ENCODE results near the gene PNPLA2.
A peak's percentile ranks its signal among the peaks of the same experiment; 100 is the strongest.

Gene PNPLA2

DNA sequence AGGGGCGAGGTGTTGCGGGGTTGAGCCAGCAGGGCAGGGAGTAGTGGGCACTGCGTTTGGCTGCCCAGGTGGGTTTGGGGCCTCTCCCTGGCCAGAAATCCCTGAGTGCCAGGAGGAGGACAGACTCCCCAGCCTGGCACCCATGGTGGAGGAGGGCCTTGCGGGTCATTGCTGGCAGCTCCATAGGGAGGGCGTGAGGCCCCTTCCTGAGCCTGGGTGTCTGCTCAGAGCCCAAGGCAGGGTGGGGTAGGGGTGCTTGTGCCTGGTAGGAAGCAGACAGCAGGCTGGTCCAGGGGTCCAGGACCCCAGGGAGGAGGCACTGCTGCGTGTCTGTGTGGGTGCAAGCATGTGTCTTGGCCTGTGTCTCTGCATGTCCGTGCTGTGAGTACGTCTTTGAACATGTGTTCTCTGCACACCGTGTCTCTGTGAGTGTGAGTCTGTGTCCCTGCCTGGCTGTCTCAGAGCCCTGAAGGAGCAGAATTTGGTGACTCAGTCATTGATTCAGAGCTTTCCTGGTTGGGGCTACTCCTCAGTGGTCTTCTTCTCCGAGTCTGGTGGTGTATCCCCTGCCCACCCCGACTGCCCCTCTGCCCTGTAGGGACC lies 27.9 kb downstream of the PNPLA2 start:
- DNase-seq: no peak

DNA sequence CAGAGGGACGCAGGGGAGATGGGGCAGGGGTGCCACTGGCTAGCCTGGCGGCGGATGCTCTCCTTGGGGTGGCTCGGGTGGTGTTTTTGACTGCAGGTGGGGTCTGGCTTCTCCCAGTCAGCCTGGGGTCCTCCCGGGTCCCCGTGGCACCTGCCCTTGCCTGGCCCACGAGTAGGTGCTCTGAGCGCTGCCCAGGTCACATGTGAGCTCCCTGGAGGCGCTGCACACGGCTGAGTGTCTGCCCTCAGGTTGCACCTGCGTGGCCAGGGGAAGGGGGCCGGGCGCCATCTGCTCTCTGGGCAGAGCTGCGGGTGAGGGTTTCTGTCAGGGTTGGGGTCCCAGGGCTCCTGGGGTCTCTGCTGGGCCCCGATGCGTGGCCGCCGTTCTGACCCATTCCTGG lies 29.2 kb downstream of the PNPLA2 start:
- no peak for DNase-seq

DNA sequence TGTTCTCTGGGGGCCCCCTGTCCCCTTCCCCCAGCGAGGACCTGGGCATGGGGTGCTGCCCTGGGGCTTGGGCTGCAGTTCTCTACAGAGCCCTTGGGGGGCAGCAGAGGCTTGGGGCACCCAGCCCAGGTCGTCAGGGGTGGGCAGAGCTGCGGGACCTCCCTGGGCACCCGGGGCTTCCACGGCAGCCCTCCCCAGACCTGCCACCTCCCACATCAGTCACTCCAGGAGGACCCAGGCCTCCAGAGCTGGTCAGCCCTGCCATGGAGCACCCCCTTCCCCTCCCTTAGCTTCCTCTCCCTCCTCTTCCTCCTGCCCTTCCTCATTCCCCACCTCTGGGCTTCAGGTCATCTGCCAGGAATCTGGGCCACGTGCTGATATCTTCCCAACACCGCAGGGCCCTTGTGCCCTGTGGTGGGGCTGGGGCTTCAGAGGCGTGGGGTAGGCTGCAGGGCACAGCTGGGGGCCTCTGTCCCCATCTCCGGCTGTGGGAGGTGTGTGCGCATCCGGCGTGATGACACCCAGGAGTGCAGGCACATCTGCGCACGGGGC lies 29.7 kb downstream of the PNPLA2 start:
- DNase-seq: no peak

DNA sequence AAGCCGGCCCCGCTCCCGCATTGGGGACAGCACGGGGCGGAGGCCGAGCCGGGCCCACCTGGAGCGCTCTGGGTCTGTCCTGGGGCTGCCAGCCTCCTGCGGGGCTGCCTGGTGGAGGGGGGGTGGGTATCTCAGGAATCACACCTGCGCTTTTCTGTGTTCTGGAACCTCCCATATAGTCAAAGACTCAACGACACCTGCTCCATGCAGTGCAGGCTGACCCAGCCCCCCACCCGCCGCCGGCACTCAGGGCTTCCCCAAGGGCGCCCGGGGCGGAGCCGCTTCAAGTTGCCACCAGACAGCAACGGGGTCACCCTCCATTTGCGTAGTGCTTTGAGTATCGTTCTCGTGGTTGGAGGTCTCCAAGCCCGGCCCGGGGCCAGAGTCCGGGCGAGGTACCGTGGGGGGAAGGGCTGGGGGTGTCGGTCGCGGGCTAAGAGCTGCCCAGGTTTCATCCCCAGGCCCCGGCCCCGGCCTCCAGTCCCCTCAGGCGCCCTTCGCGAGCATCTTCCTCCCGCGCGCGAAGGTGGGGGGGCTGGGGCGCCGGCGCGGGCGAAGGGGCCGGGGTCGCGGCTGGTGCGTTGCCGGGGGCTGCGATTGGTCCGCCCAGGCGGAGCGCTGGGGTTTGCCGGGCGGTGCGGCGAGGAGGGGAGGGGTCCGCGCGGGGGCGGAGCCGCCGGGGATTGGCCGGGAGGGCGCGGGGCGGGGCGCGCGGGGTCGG lies 30.6 kb downstream of the PNPLA2 start:
- no peak for DNase-seq

DNA sequence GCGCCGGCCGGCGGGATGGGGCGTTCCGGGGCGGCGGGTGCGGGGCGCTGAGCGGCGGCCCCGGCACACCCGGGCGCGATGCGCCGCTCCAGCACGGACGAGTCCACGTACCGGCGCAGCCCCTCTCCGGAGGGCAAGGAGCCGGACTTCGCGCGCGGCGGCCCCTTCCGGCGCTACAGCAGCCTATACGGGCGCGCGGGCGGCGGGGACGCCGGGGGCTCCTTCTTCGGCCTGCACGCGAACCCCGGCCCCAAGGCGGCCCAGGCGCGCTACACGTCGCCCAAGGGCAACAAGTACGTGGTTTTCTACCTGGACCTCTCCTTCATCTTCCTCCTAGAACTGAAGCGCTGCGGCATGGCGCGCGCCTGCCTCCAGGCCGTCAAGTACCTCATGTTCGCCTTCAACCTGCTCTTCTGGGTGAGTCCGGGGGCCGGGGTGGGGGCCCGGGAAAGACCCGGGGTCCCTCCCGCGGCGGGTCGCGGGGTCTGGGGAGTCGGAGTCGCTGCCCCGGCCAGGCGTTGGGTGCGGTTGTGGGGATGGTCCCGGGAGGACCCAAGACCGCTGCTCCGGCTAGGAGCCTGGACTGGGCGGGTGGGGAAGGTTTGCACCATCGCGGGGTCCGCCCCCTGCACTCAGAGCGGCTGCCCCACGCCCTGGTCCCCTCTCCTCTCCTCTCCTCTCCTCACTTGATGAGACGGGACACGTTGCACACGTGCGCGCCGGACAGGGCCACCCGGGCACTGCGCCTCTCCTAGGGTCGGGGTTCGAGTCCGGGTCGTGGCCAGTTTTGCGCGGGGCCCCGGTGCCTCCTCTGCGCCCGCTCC lies 31.4 kb downstream of the PNPLA2 start:
- DNase-seq: no peak

DNA sequence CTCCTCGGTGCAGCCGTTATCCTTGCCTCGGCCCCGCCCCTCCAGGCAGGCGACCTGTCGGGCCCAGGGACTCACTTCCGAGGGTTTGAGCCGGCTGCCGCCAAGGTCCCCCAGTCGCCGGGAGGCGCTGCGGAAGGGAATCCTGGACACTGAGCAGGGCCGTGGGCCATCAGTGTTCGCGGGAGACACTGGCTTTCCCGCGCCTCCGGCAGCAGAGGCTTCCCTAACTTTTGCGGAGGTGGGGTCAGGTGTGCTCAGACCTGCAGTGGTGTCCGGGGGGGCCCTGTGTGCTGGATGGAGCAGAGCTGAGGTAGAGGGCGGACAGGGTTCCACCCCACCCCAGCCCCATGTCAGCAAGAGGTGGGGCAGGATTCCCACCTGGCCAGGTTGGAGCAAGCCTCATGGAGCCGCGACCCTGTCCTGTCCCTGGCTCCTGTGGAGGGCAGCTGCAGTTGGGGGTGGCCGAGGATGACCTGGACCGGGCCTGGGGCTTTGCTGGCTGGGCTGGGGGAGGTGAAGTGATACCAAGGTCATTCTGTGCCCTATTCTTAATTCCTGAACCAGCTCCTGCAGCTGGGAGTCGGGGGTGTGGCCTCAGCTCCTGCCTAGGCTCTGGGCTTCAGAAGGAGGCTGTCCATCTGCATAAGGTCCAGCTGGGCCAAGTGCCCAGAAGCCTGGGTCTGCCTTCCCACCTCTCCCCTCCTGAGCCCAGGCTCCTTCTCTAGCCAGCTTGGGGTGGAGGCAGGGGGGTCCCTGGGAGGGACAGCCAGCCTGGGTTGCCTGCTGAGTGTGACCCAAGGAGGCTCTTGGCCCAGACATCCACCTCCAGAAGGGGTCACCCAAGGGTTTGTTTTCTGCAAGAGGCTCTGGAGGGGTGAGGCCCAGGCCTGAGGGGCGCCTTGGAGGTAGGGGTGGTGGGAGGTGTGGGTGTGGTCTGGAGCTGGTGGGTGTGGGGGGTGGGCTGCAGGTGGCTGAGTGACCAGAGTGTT lies 32.4 kb downstream of the PNPLA2 start:
- DNase-seq: no peak

DNA sequence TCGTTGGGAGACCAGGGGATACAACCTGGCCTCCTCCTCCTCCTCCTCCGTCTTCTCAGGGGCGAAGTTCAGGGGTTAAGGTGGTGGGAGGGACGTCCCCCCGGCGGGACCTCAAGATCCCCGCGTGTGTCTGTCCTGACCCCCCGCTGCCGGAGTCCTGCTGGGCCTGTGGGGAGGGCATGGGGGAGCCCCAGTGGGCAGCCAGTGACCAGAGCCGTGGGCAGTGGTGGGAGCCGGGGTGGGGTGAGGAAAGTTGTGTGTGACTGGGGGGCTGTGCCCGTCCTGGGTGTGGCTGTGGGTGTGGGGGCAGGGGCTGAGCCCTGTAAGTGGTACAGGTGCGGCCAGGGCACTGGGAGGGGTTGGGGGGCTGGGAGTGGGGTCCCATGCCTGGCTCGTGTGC lies 34.0 kb downstream of the PNPLA2 start:
- DNase-seq: no peak

DNA sequence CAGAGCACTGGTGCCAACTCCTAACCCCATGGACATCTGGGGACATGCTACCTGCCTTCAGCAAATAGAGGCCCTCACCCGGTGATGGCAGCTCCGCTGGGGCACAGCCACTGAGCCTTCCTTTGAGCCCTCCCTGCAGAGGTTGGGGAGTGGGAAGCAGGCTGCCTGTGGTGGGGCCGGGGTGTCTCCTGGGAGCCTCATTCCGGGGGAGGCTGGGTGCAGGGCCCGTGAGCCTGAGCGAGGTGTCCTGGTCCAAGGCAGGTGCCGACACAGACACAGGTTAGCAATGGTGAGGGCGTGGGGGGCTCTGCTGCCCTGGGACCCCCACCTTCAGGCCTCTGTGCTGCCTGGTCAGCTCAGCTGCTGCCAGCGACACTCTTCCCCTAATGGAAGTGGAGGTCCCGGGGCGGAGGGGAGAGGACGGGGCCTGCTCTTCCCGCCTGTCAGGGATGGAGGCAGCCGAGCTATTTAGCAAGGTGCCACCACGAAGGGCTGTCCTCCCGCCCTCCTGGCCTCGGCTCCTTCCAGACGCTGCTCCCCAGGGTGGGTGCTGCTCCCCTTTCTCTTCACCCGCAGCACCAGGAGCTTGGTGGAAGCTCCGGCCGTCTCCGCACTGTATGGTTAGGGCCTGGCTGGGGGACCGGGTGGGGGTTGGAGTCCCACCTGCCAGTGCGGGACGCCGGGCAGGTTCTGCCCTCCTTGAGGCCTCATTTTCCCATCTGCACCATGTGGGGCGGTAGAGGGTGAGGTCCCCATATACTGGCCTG lies 35.2 kb downstream of the PNPLA2 start:
- DNase-seq: no peak

DNA sequence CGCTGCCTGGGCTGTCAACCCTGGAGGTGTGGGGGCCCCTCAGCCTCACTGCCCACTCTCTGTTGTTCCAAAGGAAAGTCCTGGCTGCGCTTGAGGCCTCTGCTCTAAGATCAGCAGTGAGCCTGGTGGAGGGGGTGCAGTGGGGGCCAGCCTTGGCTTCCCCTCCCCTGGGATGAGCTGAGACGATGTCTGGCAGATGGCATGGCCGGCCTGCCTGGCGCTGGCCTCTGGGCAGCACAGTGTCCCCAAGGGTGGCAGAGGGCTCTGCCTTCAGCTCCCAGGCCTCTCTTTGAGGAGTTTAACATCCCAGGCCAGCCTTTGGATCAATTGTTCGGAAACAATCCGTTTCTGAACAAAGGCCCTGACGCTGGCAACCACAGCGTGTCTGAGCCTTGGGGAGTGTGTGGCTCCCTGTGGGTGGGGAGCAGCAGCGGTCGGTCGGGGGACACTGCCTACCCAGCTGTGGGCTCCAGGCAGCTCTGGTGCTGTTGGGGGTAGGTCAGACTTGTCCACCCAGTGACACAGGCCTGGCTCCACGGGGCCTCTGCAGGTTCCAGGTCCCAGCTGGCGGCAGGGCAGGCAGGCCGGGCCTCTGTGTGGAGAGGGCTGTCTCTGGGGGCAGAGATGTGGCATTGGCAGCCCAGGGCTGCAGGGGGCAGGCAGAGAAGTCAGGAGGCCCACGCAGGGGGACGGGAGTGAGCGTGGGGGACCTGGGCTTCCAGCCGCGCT lies 36.1 kb downstream of the PNPLA2 start:
- DNase-seq: no peak

DNA sequence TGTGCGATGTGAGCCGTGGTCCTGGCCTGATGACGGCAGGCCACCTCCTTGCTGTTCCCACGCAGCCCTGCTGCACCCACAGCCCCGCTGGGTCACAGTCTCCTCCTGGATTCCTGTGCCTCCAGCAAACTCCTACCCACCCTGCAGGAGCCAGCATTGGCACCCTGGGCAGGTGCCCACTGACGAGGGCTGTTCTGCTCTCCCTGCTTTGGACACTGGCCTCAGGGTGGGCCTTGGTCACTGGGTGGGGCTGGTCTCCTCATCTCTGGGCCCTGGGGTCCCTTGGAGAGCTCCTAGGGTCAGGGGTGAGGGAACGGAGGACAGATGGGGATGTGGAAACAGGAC lies 36.6 kb downstream of the PNPLA2 start:
- DNase-seq: no peak

DNA sequence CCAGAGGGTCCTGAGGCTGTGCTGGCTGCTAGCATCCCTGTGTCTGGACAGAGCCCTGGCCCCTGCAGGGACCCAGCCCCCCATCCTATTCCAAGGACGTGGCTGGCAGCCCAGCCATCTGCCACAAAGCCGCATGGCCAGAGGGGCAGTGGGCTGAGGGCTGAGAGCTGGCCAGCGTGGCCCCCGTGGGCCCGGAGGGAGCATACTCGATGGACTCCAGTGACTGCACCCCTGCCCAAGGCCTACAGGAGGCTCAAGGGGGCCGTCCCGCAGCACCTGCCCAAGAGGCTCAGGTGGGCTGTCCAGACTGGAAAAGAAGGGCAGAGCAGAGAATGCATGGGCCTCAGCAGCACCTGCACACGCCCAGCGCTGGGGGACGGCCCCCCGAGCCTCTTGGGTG lies 37.1 kb downstream of the PNPLA2 start:
- no peak for DNase-seq

DNA sequence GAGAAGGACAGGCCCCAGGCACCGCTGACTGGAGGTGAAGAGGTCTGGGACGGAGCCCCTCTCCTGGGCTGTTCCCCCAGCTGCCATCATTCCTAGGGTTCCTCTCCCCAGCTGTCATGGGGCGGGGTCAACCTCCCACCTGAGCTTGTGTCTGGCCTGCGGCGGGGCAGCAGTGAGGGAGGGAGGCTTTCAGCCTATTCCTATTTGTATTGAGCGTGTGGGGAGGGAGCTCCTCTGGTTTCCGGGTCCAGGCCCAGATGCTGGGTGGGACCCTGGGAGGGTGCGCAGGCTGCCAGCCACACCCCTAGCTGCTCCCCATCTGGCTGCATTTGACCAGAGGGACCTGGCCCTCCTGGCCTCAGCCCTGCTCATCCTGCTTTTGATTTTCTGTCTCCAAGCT lies 37.7 kb downstream of the PNPLA2 start:
- DNase-seq: no peak

DNA sequence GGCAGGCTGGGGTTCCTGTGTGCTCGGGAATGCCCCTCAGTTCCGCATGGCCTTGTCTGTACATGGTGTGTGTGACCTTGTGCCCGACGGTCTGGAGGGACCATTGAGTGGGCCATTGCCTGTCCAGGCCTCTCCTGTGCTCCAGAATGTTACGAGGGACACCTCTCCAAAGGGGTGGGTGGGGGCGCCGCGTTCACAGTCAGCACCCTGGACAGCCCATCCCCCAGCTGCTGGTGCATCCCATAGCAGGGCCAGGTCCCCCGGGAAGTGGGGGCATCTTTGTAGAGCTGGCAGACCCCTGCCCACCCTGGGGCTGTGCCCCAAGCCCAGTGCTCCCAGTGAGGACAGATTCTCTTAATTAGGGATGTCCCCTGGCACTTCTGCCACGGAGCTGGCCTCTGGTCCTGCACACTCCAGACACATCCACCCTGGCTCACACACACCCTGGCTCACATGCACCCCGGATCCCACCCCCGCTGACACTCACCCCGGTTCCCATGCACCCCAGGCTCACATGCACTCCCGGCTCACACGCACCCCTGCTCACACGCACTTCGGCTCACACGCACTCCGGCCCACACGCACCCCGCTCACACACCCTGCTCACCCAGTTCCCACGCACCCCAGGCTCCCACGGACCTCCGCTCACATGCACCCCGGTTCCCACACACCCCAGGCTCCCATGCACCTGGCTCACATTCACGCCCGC lies 39.5 kb downstream of the PNPLA2 start:
- DNase-seq: no peak

DNA sequence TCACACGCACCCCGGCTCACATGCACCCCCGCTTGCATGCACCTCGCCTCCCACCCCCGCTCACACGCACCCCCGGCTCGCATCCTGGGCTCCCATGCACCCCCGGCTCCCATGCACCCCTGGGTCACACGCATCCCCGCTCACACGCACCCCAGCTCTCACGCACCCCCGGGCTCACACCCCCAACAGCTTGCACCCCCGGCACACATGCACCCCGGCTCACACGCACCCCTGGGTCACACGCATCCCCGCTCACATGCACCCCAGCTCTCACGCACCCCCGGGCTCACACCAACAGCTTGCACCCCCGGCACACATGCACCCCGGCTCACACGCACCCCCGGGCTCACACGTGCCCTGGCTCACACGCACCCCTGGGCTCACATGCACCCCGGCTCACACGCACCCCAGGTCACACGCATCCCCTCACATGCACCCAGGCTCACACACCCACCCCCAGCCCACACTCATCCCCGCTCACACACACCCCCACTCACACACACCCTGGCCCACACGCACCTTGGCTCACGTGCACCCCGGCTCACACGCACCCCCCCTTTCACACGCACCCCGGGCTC lies 40.1 kb downstream of the PNPLA2 start:
- DNase-seq: no peak

DNA sequence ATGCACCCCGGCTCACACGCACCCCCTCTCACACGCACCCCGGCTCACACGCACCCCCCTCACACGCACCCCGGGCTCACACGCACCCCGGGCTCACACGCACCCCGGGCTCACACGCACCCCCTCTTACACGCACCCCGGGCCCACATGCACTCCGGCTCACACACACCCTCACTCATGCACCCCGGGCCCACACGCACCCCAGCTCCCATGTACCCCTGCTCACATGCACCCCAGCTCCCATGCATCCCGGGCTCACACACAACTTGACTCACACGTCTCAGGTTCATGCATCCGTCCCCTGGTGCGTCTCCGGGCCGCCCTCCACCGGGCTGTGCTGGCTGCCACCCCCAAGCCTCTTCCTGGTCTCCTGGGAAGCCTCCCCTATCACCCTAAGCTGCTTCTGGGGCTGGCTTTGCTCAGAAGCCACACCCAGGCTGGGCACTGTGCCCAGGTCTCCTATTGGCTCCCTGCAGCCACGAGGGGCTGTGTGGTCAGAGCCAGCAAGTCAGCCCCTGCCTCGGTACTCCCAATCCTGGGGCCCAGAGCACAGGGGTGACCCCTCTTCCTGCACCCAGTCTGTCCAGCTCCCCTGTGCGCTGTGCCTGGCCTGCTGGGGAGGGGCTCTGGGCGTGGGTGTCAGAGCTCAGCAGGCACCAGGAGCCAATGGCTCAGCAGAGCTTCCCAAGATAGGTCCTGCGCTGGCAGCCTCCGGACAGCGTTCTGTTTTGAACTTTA lies 40.8 kb downstream of the PNPLA2 start:
- peak; percentile 82 for DNase-seq

DNA sequence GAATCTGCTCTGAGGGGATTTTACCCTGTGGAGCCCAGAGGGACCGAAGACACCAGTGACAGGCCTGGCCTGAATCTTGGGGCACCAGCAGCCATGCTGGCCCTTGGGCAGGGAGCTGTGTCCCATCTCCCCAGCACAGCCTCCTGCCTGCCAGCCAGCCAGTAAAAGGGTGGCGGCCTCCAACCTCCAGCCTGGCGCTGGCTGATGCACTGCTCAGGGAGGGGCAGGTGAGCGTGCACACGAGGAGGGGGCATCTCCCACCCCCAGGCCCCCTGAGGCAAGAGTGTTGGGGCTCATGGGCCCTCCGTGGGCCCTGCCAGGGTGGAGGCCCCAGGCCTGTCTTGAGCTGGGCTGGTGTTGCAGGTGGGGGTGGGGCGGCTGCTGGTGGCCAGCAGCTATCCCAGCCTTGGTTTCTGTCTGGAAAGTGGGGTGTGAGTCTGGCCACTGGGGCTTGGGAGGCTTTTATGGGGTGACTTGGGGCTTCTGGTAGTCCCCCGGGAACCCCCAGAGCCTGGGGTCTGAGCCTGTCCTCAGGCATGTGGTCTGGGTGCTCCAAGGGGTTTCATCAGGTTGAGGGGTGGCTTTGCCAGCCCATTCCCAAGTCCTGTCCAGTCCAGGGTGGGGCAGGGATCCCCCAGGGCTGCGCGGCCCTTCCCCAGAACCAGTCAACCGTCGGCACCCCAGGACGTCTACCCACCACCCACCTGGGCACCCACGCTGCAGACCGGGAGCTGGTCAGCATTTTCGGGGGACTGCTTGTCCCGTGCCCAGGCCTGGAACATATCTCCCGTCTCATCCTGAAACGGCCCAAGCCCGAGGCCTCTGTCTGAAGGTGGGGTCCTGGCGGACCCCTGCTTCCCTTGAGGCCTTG lies 41.8 kb downstream of the PNPLA2 start:
- DNase-seq: no peak

DNA sequence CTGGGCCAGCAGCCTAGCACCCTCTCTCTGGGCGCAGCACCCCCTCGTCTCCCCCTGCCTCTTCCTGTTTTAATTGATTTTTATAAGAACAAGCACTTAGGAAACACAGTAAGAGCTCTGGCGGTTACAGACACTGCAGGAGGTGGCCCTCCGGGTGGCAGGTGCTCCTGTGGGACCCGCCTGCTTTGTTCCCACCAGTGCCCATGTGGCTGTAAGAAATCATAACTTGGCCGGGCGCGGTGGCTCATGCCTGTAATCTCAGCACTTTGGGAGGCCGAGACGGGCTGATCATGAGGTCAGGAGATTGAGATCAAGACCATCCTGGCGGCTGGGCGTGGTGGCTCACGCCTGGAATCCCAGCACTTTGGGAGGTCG lies 42.4 kb downstream of the PNPLA2 start:
- no peak for DNase-seq

DNA sequence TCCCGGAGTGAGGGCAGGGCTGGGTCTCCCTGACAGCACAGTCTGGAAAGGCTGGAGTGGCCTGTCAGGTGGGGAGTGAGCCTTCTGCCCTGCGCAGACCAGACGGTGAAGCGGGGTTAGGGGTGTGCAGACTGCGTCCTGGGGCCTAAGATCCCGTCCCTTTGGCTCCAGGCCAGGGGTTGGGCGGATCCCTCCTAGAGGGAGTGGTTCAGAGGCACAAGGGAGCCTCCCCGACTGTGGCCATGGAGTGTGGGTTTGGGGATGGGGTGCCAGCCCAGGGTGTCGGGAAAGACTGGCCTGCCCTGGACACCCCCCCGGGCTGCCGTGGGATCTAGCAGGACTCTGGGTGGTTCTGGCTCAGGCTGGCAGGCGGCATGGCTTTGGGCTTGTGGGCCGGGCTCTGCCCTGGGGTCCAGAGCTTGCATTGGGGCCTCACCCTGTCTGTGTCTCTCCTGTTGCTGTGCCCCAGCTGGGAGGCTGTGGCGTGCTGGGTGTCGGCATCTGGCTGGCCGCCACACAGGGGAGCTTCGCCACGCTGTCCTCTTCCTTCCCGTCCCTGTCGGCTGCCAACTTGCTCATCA lies 43.5 kb downstream of the PNPLA2 start:
- no peak for DNase-seq

Data from fibroblast of upper back skin (primary cell).